H9 (cell line): ENCODE measurements around the gene TRPM8. TPM values are rescaled to one million over a fixed set of nuclear protein-coding genes. Genes with fewer than 3 reads are reported as not detected.

Experiments
- DNase-seq: peaks from one replicate; pipeline ENCODE4 v3.0.0-alpha.2; 2017
- H2AFZ ChIP-seq: one replicate; pipeline ENCODE4 v1.6.1; 2013; ENCODE audit warnings: mild to moderate bottlenecking, low read length, control low read depth, moderate library complexity
- H2AK5ac ChIP-seq: 2 replicates; pipeline ENCODE4 v1.6.1; 2013; ENCODE audit warnings: low read length, control low read depth, mixed read lengths; ENCODE audit not compliant: insufficient read length
- H2BK120ac ChIP-seq: one replicate; pipeline ENCODE4 v1.6.1; 2013; ENCODE audit warnings: low read depth, mild to moderate bottlenecking, low read length, control low read depth, inconsistent platforms; ENCODE audit not compliant: poor library complexity, severe bottlenecking
- H2BK12ac ChIP-seq: 2 replicates; pipeline ENCODE4 v1.6.1; 2013; ENCODE audit warnings: low read length, control low read depth, mixed read lengths, low read depth; ENCODE audit not compliant: insufficient read length
- H2BK15ac ChIP-seq: 2 replicates; pipeline ENCODE4 v1.6.1; 2013; ENCODE audit warnings: low read depth, low read length, control low read depth
- H2BK20ac ChIP-seq: one replicate; pipeline ENCODE4 v1.6.1; 2013; ENCODE audit warnings: low read depth, mild to moderate bottlenecking, low read length, control low read depth, inconsistent platforms; ENCODE audit not compliant: poor library complexity, severe bottlenecking
- H2BK5ac ChIP-seq: 2 replicates; pipeline ENCODE4 v1.6.1; 2013; ENCODE audit warnings: low read length, control low read depth, mixed read lengths; ENCODE audit not compliant: insufficient read length
- H3K14ac ChIP-seq: 2 replicates; pipeline ENCODE4 v1.6.1; 2013; ENCODE audit warnings: low read length, control low read depth; ENCODE audit not compliant: insufficient read depth
- H3K18ac ChIP-seq: 2 replicates; pipeline ENCODE4 v1.6.1; 2013; ENCODE audit warnings: low read depth, mild to moderate bottlenecking, mixed read lengths, low read length, control low read depth; ENCODE audit not compliant: insufficient read length
- H3K23ac ChIP-seq: 2 replicates; pipeline ENCODE4 v1.6.1; 2013; ENCODE audit warnings: low read length, control low read depth, mixed read lengths, low read depth; ENCODE audit not compliant: insufficient read length
- H3K23me2 ChIP-seq: 2 replicates; pipeline ENCODE4 v1.6.1; 2013; ENCODE audit warnings: low read depth, mild to moderate bottlenecking, mixed read lengths, low read length, control low read depth; ENCODE audit not compliant: insufficient read length, poor library complexity, severe bottlenecking
- H3K27ac ChIP-seq: 2 replicates; pipeline ENCODE4 v1.5.1; 2013; ENCODE audit warnings: low read length, control low read depth, mixed read lengths, low read depth; ENCODE audit not compliant: insufficient read length
- H3K27me3 ChIP-seq: 2 replicates; pipeline ENCODE4 v1.6.1; 2013; ENCODE audit warnings: low read length, control low read depth, inconsistent platforms; ENCODE audit not compliant: insufficient read depth
- H3K4ac ChIP-seq: 2 replicates; pipeline ENCODE4 v1.6.1; 2013; ENCODE audit warnings: low read depth, mild to moderate bottlenecking, control low read depth, inconsistent platforms, low read length, moderate library complexity
- H3K4me1 ChIP-seq: 2 replicates; pipeline ENCODE4 v1.6.1; 2013; ENCODE audit warnings: low read length, control low read depth, inconsistent platforms; ENCODE audit not compliant: insufficient read depth
- H3K4me2 ChIP-seq: 2 replicates; pipeline ENCODE4 v1.6.1; 2013; ENCODE audit warnings: low read length, control low read depth, mixed read lengths; ENCODE audit not compliant: insufficient read length, insufficient read depth
- H3K56ac ChIP-seq: 2 replicates; pipeline ENCODE4 v1.6.1; 2013; ENCODE audit warnings: low read depth, mild to moderate bottlenecking, mixed read lengths, low read length, control low read depth; ENCODE audit not compliant: insufficient read length
- H3K79me1 ChIP-seq: 2 replicates; pipeline ENCODE4 v1.6.1; 2013; ENCODE audit warnings: low read depth, mild to moderate bottlenecking, moderate library complexity, low read length, control low read depth, inconsistent platforms; ENCODE audit not compliant: insufficient read depth, poor library complexity, severe bottlenecking
- H3K79me2 ChIP-seq: 2 replicates; pipeline ENCODE4 v1.6.1; 2013; ENCODE audit warnings: low read length, control low read depth, inconsistent platforms; ENCODE audit not compliant: insufficient read depth
- H3K9ac ChIP-seq: 2 replicates; pipeline ENCODE4 v1.6.1; 2013; ENCODE audit warnings: low read length, control low read depth, mixed read lengths; ENCODE audit not compliant: insufficient read length; ENCODE audit errors: extremely low read depth
- H3K9me3 ChIP-seq: one replicate; pipeline ENCODE4 v1.6.1; 2013; ENCODE audit warnings: low read depth, low read length, inconsistent platforms; ENCODE audit not compliant: control insufficient read depth
- H3T11ph ChIP-seq: one replicate; pipeline ENCODE4 v1.6.1; 2013; ENCODE audit warnings: mild to moderate bottlenecking, low read length, control low read depth, inconsistent platforms
- H4K20me1 ChIP-seq: one replicate; pipeline ENCODE4 v1.6.1; 2013; ENCODE audit not compliant: control insufficient read depth, insufficient read length, insufficient read depth
- H4K5ac ChIP-seq: 2 replicates; pipeline ENCODE4 v1.6.1; 2013; ENCODE audit warnings: low read depth, mild to moderate bottlenecking, mixed read lengths, low read length, control low read depth; ENCODE audit not compliant: insufficient read length
- H4K8ac ChIP-seq: replicated peaks from 2 replicates; pipeline ENCODE4 v1.6.1; 2013; ENCODE audit warnings: low read length, control low read depth, mixed read lengths, low read depth; ENCODE audit not compliant: insufficient read length
- H4K91ac ChIP-seq: 2 replicates; pipeline ENCODE4 v1.6.1; 2013; ENCODE audit warnings: low read depth, mild to moderate bottlenecking, moderate library complexity, mixed read lengths, low read length, control low read depth; ENCODE audit not compliant: insufficient read length
- H3K27ac Mint-ChIP-seq, 3 experiments: 2 replicates in 2 of 3; 3 replicates in 1 of 3; pipeline ENCODE4 v1.8.0; 2020 to 2021; ENCODE audit warnings: mixed read lengths in 3 of 3, mild to moderate bottlenecking in 1 of 3, moderate library complexity in 1 of 3
- H3K27me3 Mint-ChIP-seq: 2 replicates; pipeline ENCODE4 v1.8.0; 2021; ENCODE audit warnings: low read depth, mild to moderate bottlenecking, moderate library complexity, mixed read lengths
- H3K36me3 Mint-ChIP-seq, 3 experiments: 2 replicates in 2 of 3; 3 replicates in 1 of 3; pipeline ENCODE4 v1.8.0; 2020 to 2021; ENCODE audit warnings: low read depth in 3 of 3, mixed read lengths in 3 of 3; ENCODE audit not compliant: insufficient read depth in 1 of 3
- H3K4me1 Mint-ChIP-seq, 2 experiments: 2 replicates each; pipeline ENCODE4 v1.8.0; 2020; ENCODE audit warnings: mixed read lengths in 2 of 2
- H3K4me3 Mint-ChIP-seq, 2 experiments: 2 replicates in 1 of 2; 3 replicates in 1 of 2; pipeline ENCODE4 v1.8.0; 2020 to 2021; ENCODE audit warnings: mild to moderate bottlenecking in 2 of 2, mixed read lengths in 2 of 2, moderate library complexity in 1 of 2
- H3K9me3 Mint-ChIP-seq, 2 experiments: 2 replicates in 1 of 2; 3 replicates in 1 of 2; pipeline ENCODE4 v1.8.0; 2020; ENCODE audit warnings: mild to moderate bottlenecking in 2 of 2, mixed read lengths in 2 of 2, moderate library complexity in 1 of 2
- WGBS: extraction: QIAGEN DNeasy Blood & Tissue Kit; methylation state at CpG from one replicate; pipeline ENCODE4 v1.1.7; 2013; ENCODE audit warnings: missing lambda C conversion rate, low lambda C conversion rate, mixed read lengths; ENCODE audit not compliant: insufficient read length; ENCODE audit errors: extremely low coverage; 5-methylcytosine and 5-hydroxymethylcytosine counted together
- total RNA-seq: library from RNA; stranded (reverse); gene quantifications from 2 replicates; pipeline ENCODE4 v1.2.1, GENCODE V29; 2021
- TF ChIP-seq, protein P1 (sequence below): fragments of 200-600 bp; sonication (generic); conservative IDR thresholded peaks from 3 replicates; pipeline ENCODE4 v1.8.0; 2021; ENCODE audit warnings: antibody characterized with exemption, mild to moderate bottlenecking

TRPM8 gene
- total RNA-seq, 1 experiment from 2014 or later = 0.28 TPM

DNA sequence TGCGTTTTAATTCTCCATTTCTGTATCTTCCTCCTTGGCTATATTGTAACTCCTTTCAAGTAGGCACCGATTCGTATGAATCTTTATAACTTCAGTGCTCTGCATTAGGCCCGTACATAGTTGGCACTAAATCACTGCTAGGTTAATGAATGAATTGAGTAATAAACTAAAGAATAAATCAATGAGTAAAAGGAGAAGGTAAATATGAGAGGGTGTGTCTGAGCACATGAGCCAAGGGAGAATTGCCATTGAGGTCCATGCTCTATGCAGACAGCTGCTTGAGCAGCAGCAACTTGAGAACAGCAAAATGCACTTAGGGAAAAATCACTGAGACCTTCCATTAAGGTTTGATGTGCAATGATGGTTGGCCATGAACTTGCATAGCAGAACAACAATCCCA lies 11.2 kb upstream of the TRPM8 start:
- peaks cover 54% of the 10 kb centered on the region for H3K27me3 Mint-ChIP-seq

More for the DNA sequence above, 11.2 kb upstream of the TRPM8 start:
- no peak overlapping the region for H2BK120ac ChIP-seq
- H4K8ac ChIP-seq = peak overlapping the region; percentile 56
- WGBS = no CpG with 5 or more reads among the region's 4 CpGs
- TF ChIP-seq, protein P1, sequence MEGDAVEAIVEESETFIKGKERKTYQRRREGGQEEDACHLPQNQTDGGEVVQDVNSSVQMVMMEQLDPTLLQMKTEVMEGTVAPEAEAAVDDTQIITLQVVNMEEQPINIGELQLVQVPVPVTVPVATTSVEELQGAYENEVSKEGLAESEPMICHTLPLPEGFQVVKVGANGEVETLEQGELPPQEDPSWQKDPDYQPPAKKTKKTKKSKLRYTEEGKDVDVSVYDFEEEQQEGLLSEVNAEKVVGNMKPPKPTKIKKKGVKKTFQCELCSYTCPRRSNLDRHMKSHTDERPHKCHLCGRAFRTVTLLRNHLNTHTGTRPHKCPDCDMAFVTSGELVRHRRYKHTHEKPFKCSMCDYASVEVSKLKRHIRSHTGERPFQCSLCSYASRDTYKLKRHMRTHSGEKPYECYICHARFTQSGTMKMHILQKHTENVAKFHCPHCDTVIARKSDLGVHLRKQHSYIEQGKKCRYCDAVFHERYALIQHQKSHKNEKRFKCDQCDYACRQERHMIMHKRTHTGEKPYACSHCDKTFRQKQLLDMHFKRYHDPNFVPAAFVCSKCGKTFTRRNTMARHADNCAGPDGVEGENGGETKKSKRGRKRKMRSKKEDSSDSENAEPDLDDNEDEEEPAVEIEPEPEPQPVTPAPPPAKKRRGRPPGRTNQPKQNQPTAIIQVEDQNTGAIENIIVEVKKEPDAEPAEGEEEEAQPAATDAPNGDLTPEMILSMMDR = no peak
- H3T11ph ChIP-seq = no peak overlapping the region
- H4K91ac ChIP-seq = no peak overlapping the region
- H3K23ac ChIP-seq = peak overlapping the region; percentile 54
- H2BK12ac ChIP-seq = no peak overlapping the region
- Mint-ChIP-seq H3K4me3 (no peak overlapping the region), H3K9me3 (peaks cover 7 to 9% of the 10 kb centered on the region in 2 experiments; a peak in 3 of 5 replicates), H3K27ac (no peak overlapping the region), H3K4me1 (no peaks in the 10 kb centered on the region), H3K36me3 (no peaks in the 10 kb centered on the region; a peak in 1 of 7 replicates)
- H4K5ac ChIP-seq = no peak overlapping the region
- H3K14ac ChIP-seq = no peak overlapping the region
- no peak overlapping the region for H3K18ac ChIP-seq
- H3K4ac ChIP-seq = no peak overlapping the region
- no peak overlapping the region for H2BK5ac ChIP-seq
- no peaks in the 10 kb centered on the region for H3K79me1 ChIP-seq
- no peak overlapping the region for H3K27ac ChIP-seq
- no peak overlapping the region for H2AFZ ChIP-seq
- no peak overlapping the region for H2BK15ac ChIP-seq
- no peak overlapping the region for H3K9ac ChIP-seq
- H3K23me2 ChIP-seq = no peaks in the 10 kb centered on the region
- no peaks in the 10 kb centered on the region for H3K27me3 ChIP-seq
- no peak overlapping the region for H2BK20ac ChIP-seq
- no peaks in the 10 kb centered on the region for H3K9me3 ChIP-seq
- H3K56ac ChIP-seq = no peak overlapping the region
- H3K4me1 ChIP-seq = no peaks in the 10 kb centered on the region
- H4K20me1 ChIP-seq = no peaks in the 10 kb centered on the region
- H3K79me2 ChIP-seq = no peaks in the 10 kb centered on the region
- DNase-seq = no peak
- no peak overlapping the region for H3K4me2 ChIP-seq
- H2AK5ac ChIP-seq = no peak overlapping the region
